HEK293T (cell line): ENCODE data around the gene TIMMDC1.

Experiments used
- BHLHE40 ChIP-seq: fragments of 450-650 bp; IDR thresholded peaks from 2 replicates; pipeline ENCODE4 v1.6.1; 2016; ENCODE audit warnings: mild to moderate bottlenecking, moderate library complexity, borderline replicate concordance
- FOXA1 ChIP-seq: fragments of 450-650 bp; IDR thresholded peaks from 2 replicates; pipeline ENCODE4 v1.6.1; 2016; ENCODE audit warnings: mild to moderate bottlenecking
- FOXM1 ChIP-seq: fragments of 450-650 bp; IDR thresholded peaks from 2 replicates; pipeline ENCODE4 v1.6.1; 2017; ENCODE audit warnings: mild to moderate bottlenecking, borderline replicate concordance
- HDGF ChIP-seq: fragments of 450-650 bp; IDR thresholded peaks from 2 replicates; pipeline ENCODE4 v1.6.1; 2017; ENCODE audit warnings: antibody characterized with exemption, borderline replicate concordance
- L3MBTL2 ChIP-seq: fragments of 450-650 bp; conservative IDR thresholded peaks from 2 replicates; pipeline ENCODE4 v1.6.1; 2016; ENCODE audit warnings: mild to moderate bottlenecking
- NFRKB ChIP-seq: fragments of 450-650 bp; IDR thresholded peaks from 2 replicates; pipeline ENCODE4 v1.6.1; 2016; ENCODE audit warnings: mild to moderate bottlenecking, moderate library complexity
- SP1 ChIP-seq: fragments of 450-650 bp; IDR thresholded peaks from 2 replicates; pipeline ENCODE4 v1.6.1; 2017
- SUZ12 ChIP-seq: fragments of 450-650 bp; IDR thresholded peaks from 2 replicates; pipeline ENCODE4 v1.6.1; 2016; ENCODE audit warnings: mild to moderate bottlenecking
- ZNF384 ChIP-seq: fragments of 450-650 bp; IDR thresholded peaks from 2 replicates; pipeline ENCODE4 v1.6.1; 2016

- TF ChIP-seq ZNF384 (no peak), FOXM1 (no peak), BHLHE40 (no peak), L3MBTL2 (no peak), SP1 (no peak), SUZ12 (no peak), FOXA1 (no peak), HDGF (no peak), NFRKB (no peak)
Observed at GRCh38 chr3:119548341-119548740, 50.0 kb downstream of the TIMMDC1 start.
